Measurements from ENCODE around the gene MPDU1.

DNA sequence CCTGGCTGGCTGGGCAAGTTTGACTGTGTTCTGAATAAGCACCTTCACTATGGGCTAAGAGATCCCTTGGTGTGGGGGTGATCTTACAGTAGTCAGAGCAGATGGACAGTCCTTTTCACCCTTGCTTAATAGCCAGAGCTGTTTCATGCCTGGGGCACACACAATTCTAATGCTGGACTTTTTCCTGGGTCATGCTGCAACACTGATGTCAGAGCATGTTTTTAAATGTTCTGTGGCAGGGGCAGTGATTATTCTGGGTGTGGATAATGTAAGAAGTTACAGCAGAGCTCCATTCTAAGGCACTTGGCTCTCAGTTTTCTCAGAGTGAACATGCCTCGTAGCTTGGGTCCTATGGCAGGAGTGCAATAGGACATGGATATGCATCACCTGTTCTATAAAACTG lies 8.2 kb upstream of the MPDU1 start:
- TF ChIP-seq CTCF (IDR thresholded peaks at IDR 0.05), result no peak
- no peak for TF ChIP-seq EZH2 (IDR thresholded peaks at IDR 0.05)
- TF ChIP-seq EZH2phosphoT487 (IDR thresholded peaks at IDR 0.05), result no peak

All from neural progenitor cell (in vitro differentiated cells).